GM19324 (cell line): ENCODE measurements around the gene FCHSD1.

Experiments used
- ATAC-seq: cut with Tn5 transposase; IDR thresholded peaks from one replicate; pipeline ENCODE4 v1.9.1; 2021; ENCODE audit warnings: mild to moderate bottlenecking, moderate library complexity; ENCODE audit not compliant: unreplicated experiment, low FRiP score

The FCHSD1 gene

GRCh38 chr5:141647242-141647641, 4.0 kb downstream of the FCHSD1 start:
- no peak for ATAC-seq

GRCh38 chr5:141646026-141646425, 5.2 kb downstream of the FCHSD1 start:
- no peak for ATAC-seq

GRCh38 chr5:141641634-141642267, 9.5 kb downstream of the FCHSD1 start:
- ATAC-seq = no peak

- ATAC-seq = no peak
Measured at GRCh38 chr5:141640698-141641097, 10.5 kb downstream of the FCHSD1 start.

GRCh38 chr5:141640051-141640415, 11.2 kb downstream of the FCHSD1 start:
- ATAC-seq = no peak

GRCh38 chr5:141639357-141640050, 11.7 kb downstream of the FCHSD1 start:
- ATAC-seq = no peak

GRCh38 chr5:141638771-141639170, 12.4 kb downstream of the FCHSD1 start:
- no peak for ATAC-seq

GRCh38 chr5:141637767-141638419, 13.3 kb downstream of the FCHSD1 start:
- ATAC-seq = peak; percentile 21

GRCh38 chr5:141637123-141637766, 14.0 kb downstream of the FCHSD1 start:
- peak; percentile 25 for ATAC-seq

- ATAC-seq = peak; percentile 83
Measured at GRCh38 chr5:141636413-141637122, 14.7 kb downstream of the FCHSD1 start, which contains the start of the genes HDAC3 and RELL2. TSS of gene HDAC3 (minus strand) at chr5:141636849. CDS start at chr5:141636790, 59 bp downstream. TSS of gene RELL2 (plus strand) at chr5:141636997. CDS start at chr5:141638226, 1,229 bp downstream.

- no peak for ATAC-seq
Measured at GRCh38 chr5:141636106-141636412, 15.2 kb downstream of the FCHSD1 start.

GRCh38 chr5:141635646-141636045, 15.6 kb downstream of the FCHSD1 start:
- no peak for ATAC-seq

- ATAC-seq = no peak
Measured at GRCh38 chr5:141634720-141635119, 16.5 kb downstream of the FCHSD1 start.

- peak; percentile 36 for ATAC-seq
Measured at GRCh38 chr5:141633871-141634561, 17.2 kb downstream of the FCHSD1 start.

- no peak for ATAC-seq
Measured at GRCh38 chr5:141632650-141633049, 18.6 kb downstream of the FCHSD1 start.

- ATAC-seq = no peak
Measured at GRCh38 chr5:141630570-141631140, 20.6 kb downstream of the FCHSD1 start.

GRCh38 chr5:141628175-141628788, 22.9 kb downstream of the FCHSD1 start:
- ATAC-seq = no peak

- ATAC-seq = no peak
Measured at GRCh38 chr5:141623611-141624010, 27.6 kb downstream of the FCHSD1 start.

- ATAC-seq = peak; percentile 36
Measured at GRCh38 chr5:141623186-141623585, 28.0 kb downstream of the FCHSD1 start.
